ENCODE measurements around the gene KRTAP10-1.
"Not testable (repeated sequence)": the region's sequence is repeated elsewhere in the genome, so short reads cannot be mapped to it uniquely, and the experiment has no call there.

Gene KRTAP10-1

GRCh38 chr21:44503006-44503889, 36.7 kb downstream of the KRTAP10-1 start:
- not testable (repeated sequence) for DNase-seq (ENCODE audit: low read depth in 2 of 2)

GRCh38 chr21:44502171-44502958, 37.6 kb downstream of the KRTAP10-1 start:
- no peak for DNase-seq (ENCODE audit: low read depth in 2 of 2)

DNA sequence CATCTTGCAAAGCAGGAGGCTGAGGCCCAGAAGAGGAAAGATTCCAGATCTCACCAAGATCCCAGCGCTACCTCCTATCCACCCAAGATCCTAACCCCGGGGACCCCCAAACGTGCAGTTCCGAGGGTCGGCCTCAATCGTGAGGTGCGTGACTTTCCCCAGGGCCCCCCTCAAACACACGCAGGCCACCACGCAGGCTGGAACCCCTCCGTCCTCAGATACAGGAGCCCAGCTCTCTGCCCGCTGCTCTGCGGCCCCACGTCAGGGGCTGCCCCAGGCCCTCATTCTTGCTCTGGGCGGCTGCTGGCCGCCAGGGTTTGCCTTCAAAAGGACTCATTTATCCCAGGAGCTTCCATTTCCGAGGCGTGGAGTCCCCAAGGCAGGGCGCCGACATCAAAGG, 39.9 kb downstream of the KRTAP10-1 start:
- no peak for DNase-seq (ENCODE audit: low read depth in 2 of 2)

- DNase-seq (ENCODE audit: low read depth in 2 of 2), result no peak
These were observed 40.4 kb downstream of the KRTAP10-1 start for GRCh38 chr21:44499631-44500030.

GRCh38 chr21:44499211-44499560, 40.8 kb downstream of the KRTAP10-1 start:
- DNase-seq (ENCODE audit: low read depth in 2 of 2), result no peak

GRCh38 chr21:44498280-44499210, 41.5 kb downstream of the KRTAP10-1 start:
- no peak for DNase-seq (ENCODE audit: low read depth in 2 of 2)

- no peak for DNase-seq (ENCODE audit: low read depth in 2 of 2)
These were observed 42.3 kb downstream of the KRTAP10-1 start for GRCh38 chr21:44497703-44498126.

DNA sequence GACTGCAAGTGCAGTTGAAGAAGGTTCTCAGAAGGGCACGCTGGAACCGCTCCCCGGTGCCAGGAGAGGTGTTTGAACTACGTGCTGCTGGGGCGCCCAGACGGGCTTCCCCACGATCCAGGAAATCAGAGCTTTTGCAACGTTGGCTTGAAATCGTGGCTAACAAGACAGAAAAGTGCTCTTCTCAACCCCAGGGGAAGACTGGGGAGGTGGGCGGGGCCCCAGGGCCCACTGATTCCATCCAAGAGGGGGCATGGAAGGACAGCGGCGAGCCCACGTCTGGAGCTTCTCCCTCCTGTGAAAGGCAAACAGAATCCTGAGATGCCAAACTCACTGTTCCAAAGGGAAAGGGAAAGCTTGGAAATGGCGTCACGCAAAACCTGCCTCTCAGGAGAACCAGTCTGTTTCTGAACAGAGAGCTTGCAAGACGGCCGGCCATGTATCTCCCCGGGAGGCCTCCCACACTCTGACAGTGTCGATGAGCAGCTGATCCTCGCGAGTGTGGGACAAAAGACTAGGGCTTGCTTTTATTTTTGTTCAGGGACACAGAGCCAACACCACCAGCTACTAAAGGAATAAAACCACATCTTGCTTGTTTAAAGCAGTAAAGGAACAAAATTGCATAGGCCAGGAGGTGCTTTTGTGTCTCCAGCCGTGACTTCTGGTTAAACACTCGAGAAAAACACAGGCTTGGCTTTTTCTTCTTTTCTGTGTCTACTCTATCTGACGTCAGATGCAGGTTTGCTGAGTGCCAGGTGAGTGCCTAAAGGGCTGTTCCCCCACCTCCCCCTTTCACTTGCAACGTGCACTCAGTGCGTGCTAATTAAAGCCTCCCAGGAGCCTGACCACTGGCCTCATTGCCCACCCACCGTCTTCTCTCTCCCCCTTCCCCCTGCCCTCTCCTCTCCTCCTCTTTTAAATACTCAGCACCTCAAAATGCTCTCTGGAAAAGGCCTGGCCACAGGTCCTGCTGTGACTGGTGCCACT, 43.1 kb downstream of the KRTAP10-1 start:
- DNase-seq (ENCODE audit: low read depth in 2 of 2), result no peak

GRCh38 chr21:44495611-44496563, 44.1 kb downstream of the KRTAP10-1 start:
- no peak for DNase-seq (ENCODE audit: low read depth in 2 of 2)

GRCh38 chr21:44494956-44495355, 45.0 kb downstream of the KRTAP10-1 start:
- DNase-seq (ENCODE audit: low read depth in 2 of 2), result no peak

DNA sequence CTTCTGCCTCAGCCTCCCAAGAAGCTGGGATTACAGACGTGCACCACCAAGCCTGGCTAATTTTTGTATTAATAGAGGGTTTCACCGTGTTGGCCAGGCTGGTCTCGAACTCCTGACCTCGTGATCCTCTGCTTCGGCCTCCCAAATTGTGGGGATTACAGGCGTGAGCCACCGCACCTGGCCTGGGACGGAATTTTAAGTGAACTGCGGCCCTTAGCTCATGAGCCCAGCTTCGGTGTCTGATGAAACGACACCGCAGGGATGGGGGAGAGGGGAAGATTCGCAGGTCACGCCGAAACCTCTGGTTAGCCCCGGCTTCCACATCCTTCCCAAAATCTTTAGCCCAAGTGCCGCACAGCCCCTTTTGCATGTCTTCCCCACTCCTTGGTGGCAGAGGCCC, 45.6 kb downstream of the KRTAP10-1 start:
- DNase-seq (ENCODE audit: low read depth in 2 of 2), result no peak

DNA sequence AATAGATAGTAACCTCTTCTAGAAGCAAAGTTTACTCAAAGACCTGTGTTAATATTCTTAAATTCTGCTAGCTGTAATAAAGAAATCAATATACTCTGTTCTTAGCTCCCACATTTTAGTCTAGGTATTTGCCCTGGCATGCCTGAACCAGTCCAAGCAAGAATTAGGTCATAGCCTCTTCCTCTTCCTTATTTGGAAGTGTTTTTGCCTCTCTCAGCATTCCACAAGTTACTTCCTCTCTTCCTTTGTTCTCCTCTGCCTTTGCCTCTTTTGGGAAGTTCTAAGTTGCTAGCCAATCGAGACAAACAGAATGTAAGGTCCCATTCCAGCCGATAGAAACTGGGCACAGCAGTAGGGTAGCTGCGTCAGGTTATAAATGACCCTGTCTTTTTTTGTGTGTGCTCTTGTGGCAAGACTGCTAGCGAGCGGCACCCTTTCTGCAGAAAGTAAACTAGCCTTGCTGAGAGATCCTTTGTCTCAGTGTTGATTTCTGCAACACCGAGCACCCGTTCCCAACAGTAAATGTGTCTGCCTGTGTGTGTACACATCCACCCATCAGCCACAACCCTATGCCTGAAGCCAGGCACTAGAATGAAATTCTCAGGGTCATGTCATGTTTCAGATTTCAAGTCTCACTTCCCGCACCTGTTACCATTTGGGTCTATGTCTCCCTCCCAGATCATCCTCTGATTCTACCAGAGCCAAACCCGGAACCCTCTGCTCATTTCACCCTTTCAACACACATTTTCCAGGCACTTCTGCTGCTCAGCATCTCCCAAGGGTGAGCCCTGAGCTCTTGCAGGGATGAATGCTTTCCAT, 47.2 kb downstream of the KRTAP10-1 start:
- no peak for DNase-seq (ENCODE audit: low read depth in 2 of 2)

- DNase-seq (ENCODE audit: low read depth in 2 of 2), result no peak
These were observed 49.2 kb downstream of the KRTAP10-1 start for GRCh38 chr21:44490816-44491215.

GRCh38 chr21:44490405-44490804, 49.6 kb downstream of the KRTAP10-1 start:
- no peak for DNase-seq (ENCODE audit: low read depth in 2 of 2)

- DNase-seq (ENCODE audit: low read depth in 2 of 2), result no peak
These were observed 50.0 kb downstream of the KRTAP10-1 start for GRCh38 chr21:44489962-44490361.

All from stimulated activated CD4-positive, alpha-beta T cell treated with anti-CD3 and anti-CD28 coated beads, Interleukin-4, amount 100 ng/mL, for 48 hours (primary cell).